Measurements from ENCODE around the gene SELE.

DNA sequence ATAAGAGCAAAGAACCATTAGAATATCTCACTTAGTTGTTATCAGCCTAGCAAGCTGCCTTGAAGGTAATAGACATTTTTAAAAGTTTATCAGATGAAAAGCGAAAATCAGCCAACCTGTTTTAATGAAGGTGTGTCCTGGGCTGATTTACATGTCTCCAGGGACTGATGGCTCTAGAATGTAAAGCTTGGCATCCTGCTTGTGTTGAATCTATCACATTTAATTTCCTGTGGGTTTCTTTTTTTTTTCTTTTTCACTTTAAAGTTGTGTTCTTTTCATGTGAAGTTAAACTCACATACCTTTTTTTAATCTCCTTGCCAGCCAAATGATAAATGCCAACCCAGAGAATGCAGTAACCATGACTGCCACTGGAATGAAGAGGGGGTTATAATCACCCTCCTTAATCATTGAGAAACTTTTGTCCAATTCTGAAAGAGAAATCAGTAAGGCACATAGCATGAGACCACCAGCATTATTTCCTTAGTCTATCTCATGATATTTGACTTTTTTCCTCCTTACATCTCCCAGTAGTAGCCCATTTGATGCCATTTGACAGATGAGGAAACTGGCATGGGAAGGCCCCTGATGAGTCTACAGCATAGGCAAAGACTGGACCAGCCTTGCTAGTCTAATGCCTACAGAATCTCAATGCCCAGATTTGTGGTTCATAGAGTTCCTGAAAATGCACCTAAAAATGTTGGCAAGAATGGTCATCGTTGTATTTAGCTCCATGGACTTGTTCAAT is 32.4 kb downstream of the SELE start:
- TF ChIP-seq EP300 (IDR thresholded peaks at IDR 0.05) (no peak), POLR2AphosphoS5 (IDR thresholded peaks at IDR 0.05) (no peak)
- TF ChIP-seq, protein P1, sequence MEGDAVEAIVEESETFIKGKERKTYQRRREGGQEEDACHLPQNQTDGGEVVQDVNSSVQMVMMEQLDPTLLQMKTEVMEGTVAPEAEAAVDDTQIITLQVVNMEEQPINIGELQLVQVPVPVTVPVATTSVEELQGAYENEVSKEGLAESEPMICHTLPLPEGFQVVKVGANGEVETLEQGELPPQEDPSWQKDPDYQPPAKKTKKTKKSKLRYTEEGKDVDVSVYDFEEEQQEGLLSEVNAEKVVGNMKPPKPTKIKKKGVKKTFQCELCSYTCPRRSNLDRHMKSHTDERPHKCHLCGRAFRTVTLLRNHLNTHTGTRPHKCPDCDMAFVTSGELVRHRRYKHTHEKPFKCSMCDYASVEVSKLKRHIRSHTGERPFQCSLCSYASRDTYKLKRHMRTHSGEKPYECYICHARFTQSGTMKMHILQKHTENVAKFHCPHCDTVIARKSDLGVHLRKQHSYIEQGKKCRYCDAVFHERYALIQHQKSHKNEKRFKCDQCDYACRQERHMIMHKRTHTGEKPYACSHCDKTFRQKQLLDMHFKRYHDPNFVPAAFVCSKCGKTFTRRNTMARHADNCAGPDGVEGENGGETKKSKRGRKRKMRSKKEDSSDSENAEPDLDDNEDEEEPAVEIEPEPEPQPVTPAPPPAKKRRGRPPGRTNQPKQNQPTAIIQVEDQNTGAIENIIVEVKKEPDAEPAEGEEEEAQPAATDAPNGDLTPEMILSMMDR (IDR thresholded peaks at IDR 0.05), result no peak
